Hematopoietic multipotent progenitor cell treated with erythropoietin and hydrocortisone succinate and interleukin-3 and kit ligand, for 8 days (in vitro differentiated cells): ENCODE data around the gene SPSB2.

Experiments used
- DNase-seq: peaks from one replicate; pipeline ENCODE4 v3.0.0-alpha.2; 2015

The SPSB2 gene

GRCh38 chr12:6849976-6850560 lies 23.0 kb downstream of the SPSB2 start:
- no peak for DNase-seq

- no peak for DNase-seq
Observed at GRCh38 chr12:6849427-6849826, 23.7 kb downstream of the SPSB2 start.

GRCh38 chr12:6847676-6848075 lies 25.4 kb downstream of the SPSB2 start:
- no peak for DNase-seq

- no peak for DNase-seq
Observed at GRCh38 chr12:6846316-6846869, 26.7 kb downstream of the SPSB2 start.

- no peak for DNase-seq
Observed at GRCh38 chr12:6845395-6845794, 27.7 kb downstream of the SPSB2 start.

- DNase-seq, result peak; percentile 62
Observed at GRCh38 chr12:6843118-6843902, 29.8 kb downstream of the SPSB2 start.

- DNase-seq, result no peak
Observed at GRCh38 chr12:6842075-6842474, 31.0 kb downstream of the SPSB2 start.

- no peak for DNase-seq
Observed at GRCh38 chr12:6840761-6841515, 32.2 kb downstream of the SPSB2 start, which contains the start of gene GNB3. Gene GNB3, plus strand, starts transcription at chr12:6840925. Its CDS starts 363 bp downstream, at chr12:6841288.

GRCh38 chr12:6840330-6840729 lies 32.8 kb downstream of the SPSB2 start:
- no peak for DNase-seq

- no peak for DNase-seq
Observed at GRCh38 chr12:6839482-6840201, 33.5 kb downstream of the SPSB2 start.

GRCh38 chr12:6838854-6839253 lies 34.2 kb downstream of the SPSB2 start:
- no peak for DNase-seq

- DNase-seq, result no peak
Observed at GRCh38 chr12:6837370-6838060, 35.6 kb downstream of the SPSB2 start.

GRCh38 chr12:6836851-6837250 lies 36.3 kb downstream of the SPSB2 start:
- no peak for DNase-seq

- no peak for DNase-seq
Observed at GRCh38 chr12:6834873-6835272, 38.2 kb downstream of the SPSB2 start.

GRCh38 chr12:6834254-6834653 lies 38.8 kb downstream of the SPSB2 start:
- no peak for DNase-seq

- DNase-seq, result no peak
Observed at GRCh38 chr12:6833189-6833890, 39.8 kb downstream of the SPSB2 start.

- no peak for DNase-seq
Observed at GRCh38 chr12:6832125-6832524, 41.0 kb downstream of the SPSB2 start.

- no peak for DNase-seq
Observed at GRCh38 chr12:6831450-6831995, 41.6 kb downstream of the SPSB2 start.

GRCh38 chr12:6830999-6831398 lies 42.1 kb downstream of the SPSB2 start:
- DNase-seq, result no peak

- DNase-seq, result no peak
Observed at GRCh38 chr12:6830286-6830890, 42.7 kb downstream of the SPSB2 start.
